GM18511 (cell line): ENCODE data around the gene SEPTIN1.

Experiments
- ATAC-seq: cut with Tn5 transposase; IDR thresholded peaks from one replicate; pipeline ENCODE4 v1.9.1; 2021; ENCODE audit warnings: mild to moderate bottlenecking, moderate library complexity; ENCODE audit not compliant: unreplicated experiment

SEPTIN1 gene

GRCh38 chr16:30382111-30382881 lies at the start of gene SEPTIN1:
SEPTIN1 (minus strand) TSS chr16:30382561; CDS start chr16:30382542, 19 bp downstream.
- peak; percentile 40 for ATAC-seq

GRCh38 chr16:30430428-30430970 lies 48.1 kb upstream of the SEPTIN1 start:
- no peak for ATAC-seq

GRCh38 chr16:30429678-30430427 lies 47.5 kb upstream of the SEPTIN1 start, which contains the start of gene DCTPP1:
DCTPP1 (minus strand) TSS chr16:30430030; CDS start chr16:30429980, 50 bp downstream.
- ATAC-seq, result peak; percentile 95

- ATAC-seq, result peak; percentile 22
These were observed 47.0 kb upstream of the SEPTIN1 start for GRCh38 chr16:30429418-30429677.

GRCh38 chr16:30428055-30428454 lies 45.7 kb upstream of the SEPTIN1 start:
- no peak for ATAC-seq

- ATAC-seq, result no peak
These were observed 38.6 kb upstream of the SEPTIN1 start for GRCh38 chr16:30421010-30421409.

- ATAC-seq, result no peak
These were observed 36.2 kb upstream of the SEPTIN1 start for GRCh38 chr16:30418350-30419181.

- ATAC-seq, result peak; percentile 86
These were observed 35.4 kb upstream of the SEPTIN1 start for GRCh38 chr16:30417529-30418349.

GRCh38 chr16:30416624-30417528 lies 34.5 kb upstream of the SEPTIN1 start:
- ATAC-seq, result no peak

GRCh38 chr16:30416047-30416603 lies 33.8 kb upstream of the SEPTIN1 start:
- no peak for ATAC-seq

- no peak for ATAC-seq
These were observed 31.8 kb upstream of the SEPTIN1 start for GRCh38 chr16:30414159-30414558.

- no peak for ATAC-seq
These were observed 30.9 kb upstream of the SEPTIN1 start for GRCh38 chr16:30413112-30413806.

GRCh38 chr16:30409125-30410060 lies 27.0 kb upstream of the SEPTIN1 start:
- no peak for ATAC-seq

- ATAC-seq, result no peak
These were observed 25.6 kb upstream of the SEPTIN1 start for GRCh38 chr16:30407804-30408534.

- ATAC-seq, result peak; percentile 76
These were observed 24.9 kb upstream of the SEPTIN1 start, which contains the start of gene ZNF771 for GRCh38 chr16:30407102-30407803. ZNF771 (plus strand) TSS chr16:30407606; CDS start chr16:30408054, 448 bp downstream.

GRCh38 chr16:30406795-30407101 lies 24.4 kb upstream of the SEPTIN1 start:
- ATAC-seq, result peak; percentile 15
